Measurements from ENCODE around the gene RNF43. TPM values are rescaled to one million over a fixed set of nuclear protein-coding genes. Genes with fewer than 3 reads are reported as not detected.
A peak's percentile ranks its signal among the peaks of the same experiment; 100 is the strongest.

Gene RNF43
- total and polyA plus RNA-seq, 2 of the 13 experiments (the other 11 are each of a cell fraction or from before 2014, with no cell fraction given), result 31.0 to 53.4 TPM

DNA sequence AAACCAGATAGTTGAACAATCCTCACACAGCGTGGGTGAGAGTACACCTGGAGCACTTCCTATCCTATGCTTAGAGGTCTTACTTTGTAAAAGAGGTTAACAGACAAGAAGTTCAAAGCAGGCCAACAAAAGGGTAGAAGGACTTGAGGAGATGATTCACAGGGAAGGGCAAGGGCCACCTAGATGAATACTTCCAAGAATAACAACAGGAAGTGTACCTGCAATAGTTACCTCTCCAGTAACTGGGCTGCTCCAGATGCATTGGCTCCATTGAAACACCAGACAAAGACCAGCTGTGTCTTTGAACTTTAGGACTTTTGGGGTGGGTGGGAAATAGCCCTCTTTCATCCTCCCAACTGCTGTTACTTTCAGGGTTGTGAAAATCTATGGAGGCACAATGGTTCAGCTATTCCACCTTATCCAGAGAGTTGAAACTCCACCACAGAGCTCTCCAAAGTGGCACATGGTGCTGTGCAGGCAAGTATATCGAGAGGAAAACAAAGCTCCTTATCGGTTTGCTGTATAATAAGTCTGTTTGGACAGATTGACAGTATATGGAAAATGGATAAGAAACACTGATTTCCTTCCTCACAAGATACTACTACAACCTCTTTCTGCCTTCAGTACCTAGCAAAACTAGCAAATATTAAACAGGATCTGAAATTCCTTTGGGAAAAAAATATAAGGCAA, 22.7 kb downstream of the RNF43 start (continued):
- TF ChIP-seq, protein P1, sequence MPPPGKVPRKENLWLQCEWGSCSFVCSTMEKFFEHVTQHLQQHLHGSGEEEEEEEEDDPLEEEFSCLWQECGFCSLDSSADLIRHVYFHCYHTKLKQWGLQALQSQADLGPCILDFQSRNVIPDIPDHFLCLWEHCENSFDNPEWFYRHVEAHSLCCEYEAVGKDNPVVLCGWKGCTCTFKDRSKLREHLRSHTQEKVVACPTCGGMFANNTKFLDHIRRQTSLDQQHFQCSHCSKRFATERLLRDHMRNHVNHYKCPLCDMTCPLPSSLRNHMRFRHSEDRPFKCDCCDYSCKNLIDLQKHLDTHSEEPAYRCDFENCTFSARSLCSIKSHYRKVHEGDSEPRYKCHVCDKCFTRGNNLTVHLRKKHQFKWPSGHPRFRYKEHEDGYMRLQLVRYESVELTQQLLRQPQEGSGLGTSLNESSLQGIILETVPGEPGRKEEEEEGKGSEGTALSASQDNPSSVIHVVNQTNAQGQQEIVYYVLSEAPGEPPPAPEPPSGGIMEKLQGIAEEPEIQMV (CRISPR knock-in tag; IDR thresholded peaks at IDR 0.05; ENCODE audit: low read depth), result no peak
- TF ChIP-seq, protein P2, sequence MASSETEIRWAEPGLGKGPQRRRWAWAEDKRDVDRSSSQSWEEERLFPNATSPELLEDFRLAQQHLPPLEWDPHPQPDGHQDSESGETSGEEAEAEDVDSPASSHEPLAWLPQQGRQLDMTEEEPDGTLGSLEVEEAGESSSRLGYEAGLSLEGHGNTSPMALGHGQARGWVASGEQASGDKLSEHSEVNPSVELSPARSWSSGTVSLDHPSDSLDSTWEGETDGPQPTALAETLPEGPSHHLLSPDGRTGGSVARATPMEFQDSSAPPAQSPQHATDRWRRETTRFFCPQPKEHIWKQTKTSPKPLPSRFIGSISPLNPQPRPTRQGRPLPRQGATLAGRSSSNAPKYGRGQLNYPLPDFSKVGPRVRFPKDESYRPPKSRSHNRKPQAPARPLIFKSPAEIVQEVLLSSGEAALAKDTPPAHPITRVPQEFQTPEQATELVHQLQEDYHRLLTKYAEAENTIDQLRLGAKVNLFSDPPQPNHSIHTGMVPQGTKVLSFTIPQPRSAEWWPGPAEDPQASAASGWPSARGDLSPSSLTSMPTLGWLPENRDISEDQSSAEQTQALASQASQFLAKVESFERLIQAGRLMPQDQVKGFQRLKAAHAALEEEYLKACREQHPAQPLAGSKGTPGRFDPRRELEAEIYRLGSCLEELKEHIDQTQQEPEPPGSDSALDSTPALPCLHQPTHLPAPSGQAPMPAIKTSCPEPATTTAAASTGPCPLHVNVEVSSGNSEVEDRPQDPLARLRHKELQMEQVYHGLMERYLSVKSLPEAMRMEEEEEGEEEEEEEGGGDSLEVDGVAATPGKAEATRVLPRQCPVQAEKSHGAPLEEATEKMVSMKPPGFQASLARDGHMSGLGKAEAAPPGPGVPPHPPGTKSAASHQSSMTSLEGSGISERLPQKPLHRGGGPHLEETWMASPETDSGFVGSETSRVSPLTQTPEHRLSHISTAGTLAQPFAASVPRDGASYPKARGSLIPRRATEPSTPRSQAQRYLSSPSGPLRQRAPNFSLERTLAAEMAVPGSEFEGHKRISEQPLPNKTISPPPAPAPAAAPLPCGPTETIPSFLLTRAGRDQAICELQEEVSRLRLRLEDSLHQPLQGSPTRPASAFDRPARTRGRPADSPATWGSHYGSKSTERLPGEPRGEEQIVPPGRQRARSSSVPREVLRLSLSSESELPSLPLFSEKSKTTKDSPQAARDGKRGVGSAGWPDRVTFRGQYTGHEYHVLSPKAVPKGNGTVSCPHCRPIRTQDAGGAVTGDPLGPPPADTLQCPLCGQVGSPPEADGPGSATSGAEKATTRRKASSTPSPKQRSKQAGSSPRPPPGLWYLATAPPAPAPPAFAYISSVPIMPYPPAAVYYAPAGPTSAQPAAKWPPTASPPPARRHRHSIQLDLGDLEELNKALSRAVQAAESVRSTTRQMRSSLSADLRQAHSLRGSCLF (CRISPR knock-in tag; IDR thresholded peaks at IDR 0.05; ENCODE audit: borderline replicate concordance), result no peak
- TF ChIP-seq, protein P3, sequence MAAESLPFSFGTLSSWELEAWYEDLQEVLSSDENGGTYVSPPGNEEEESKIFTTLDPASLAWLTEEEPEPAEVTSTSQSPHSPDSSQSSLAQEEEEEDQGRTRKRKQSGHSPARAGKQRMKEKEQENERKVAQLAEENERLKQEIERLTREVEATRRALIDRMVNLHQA (CRISPR knock-in tag; IDR thresholded peaks at IDR 0.05), result no peak
- TF ChIP-seq CHD2 (IDR thresholded peaks at IDR 0.05; ENCODE audit: low read depth, low read length) (no peak), ATF7 (IDR thresholded peaks at IDR 0.05) (no peak), ATF7 (CRISPR knock-in tag; IDR thresholded peaks at IDR 0.05) (no peak), SP4 (CRISPR knock-in tag; IDR thresholded peaks at IDR 0.05) (no peak), ZBTB38 (CRISPR knock-in tag; IDR thresholded peaks at IDR 0.05) (no peak), ZNF652 (CRISPR knock-in tag; IDR thresholded peaks at IDR 0.05; ENCODE audit: borderline replicate concordance, low read depth) (no peak), RFX3 (CRISPR knock-in tag; IDR thresholded peaks at IDR 0.05) (peak; percentile 17; the same call in 1 of the 2 replicates)
- TF ChIP-seq, protein P4, sequence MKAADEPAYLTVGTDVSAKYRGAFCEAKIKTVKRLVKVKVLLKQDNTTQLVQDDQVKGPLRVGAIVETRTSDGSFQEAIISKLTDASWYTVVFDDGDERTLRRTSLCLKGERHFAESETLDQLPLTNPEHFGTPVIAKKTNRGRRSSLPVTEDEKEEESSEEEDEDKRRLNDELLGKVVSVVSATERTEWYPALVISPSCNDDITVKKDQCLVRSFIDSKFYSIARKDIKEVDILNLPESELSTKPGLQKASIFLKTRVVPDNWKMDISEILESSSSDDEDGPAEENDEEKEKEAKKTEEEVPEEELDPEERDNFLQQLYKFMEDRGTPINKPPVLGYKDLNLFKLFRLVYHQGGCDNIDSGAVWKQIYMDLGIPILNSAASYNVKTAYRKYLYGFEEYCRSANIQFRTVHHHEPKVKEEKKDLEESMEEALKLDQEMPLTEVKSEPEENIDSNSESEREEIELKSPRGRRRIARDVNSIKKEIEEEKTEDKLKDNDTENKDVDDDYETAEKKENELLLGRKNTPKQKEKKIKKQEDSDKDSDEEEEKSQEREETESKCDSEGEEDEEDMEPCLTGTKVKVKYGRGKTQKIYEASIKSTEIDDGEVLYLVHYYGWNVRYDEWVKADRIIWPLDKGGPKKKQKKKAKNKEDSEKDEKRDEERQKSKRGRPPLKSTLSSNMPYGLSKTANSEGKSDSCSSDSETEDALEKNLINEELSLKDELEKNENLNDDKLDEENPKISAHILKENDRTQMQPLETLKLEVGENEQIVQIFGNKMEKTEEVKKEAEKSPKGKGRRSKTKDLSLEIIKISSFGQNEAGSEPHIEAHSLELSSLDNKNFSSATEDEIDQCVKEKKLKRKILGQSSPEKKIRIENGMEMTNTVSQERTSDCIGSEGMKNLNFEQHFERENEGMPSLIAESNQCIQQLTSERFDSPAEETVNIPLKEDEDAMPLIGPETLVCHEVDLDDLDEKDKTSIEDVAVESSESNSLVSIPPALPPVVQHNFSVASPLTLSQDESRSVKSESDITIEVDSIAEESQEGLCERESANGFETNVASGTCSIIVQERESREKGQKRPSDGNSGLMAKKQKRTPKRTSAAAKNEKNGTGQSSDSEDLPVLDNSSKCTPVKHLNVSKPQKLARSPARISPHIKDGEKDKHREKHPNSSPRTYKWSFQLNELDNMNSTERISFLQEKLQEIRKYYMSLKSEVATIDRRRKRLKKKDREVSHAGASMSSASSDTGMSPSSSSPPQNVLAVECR (CRISPR knock-in tag; IDR thresholded peaks at IDR 0.05; ENCODE audit: borderline replicate concordance), result peak; percentile 45; the same call in 1 of the 2 replicates
- TF ChIP-seq, protein P5, sequence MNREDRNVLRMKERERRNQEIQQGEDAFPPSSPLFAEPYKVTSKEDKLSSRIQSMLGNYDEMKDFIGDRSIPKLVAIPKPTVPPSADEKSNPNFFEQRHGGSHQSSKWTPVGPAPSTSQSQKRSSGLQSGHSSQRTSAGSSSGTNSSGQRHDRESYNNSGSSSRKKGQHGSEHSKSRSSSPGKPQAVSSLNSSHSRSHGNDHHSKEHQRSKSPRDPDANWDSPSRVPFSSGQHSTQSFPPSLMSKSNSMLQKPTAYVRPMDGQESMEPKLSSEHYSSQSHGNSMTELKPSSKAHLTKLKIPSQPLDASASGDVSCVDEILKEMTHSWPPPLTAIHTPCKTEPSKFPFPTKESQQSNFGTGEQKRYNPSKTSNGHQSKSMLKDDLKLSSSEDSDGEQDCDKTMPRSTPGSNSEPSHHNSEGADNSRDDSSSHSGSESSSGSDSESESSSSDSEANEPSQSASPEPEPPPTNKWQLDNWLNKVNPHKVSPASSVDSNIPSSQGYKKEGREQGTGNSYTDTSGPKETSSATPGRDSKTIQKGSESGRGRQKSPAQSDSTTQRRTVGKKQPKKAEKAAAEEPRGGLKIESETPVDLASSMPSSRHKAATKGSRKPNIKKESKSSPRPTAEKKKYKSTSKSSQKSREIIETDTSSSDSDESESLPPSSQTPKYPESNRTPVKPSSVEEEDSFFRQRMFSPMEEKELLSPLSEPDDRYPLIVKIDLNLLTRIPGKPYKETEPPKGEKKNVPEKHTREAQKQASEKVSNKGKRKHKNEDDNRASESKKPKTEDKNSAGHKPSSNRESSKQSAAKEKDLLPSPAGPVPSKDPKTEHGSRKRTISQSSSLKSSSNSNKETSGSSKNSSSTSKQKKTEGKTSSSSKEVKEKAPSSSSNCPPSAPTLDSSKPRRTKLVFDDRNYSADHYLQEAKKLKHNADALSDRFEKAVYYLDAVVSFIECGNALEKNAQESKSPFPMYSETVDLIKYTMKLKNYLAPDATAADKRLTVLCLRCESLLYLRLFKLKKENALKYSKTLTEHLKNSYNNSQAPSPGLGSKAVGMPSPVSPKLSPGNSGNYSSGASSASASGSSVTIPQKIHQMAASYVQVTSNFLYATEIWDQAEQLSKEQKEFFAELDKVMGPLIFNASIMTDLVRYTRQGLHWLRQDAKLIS (CRISPR knock-in tag; IDR thresholded peaks at IDR 0.05), result peak; percentile 92
- TF ChIP-seq, protein P6, sequence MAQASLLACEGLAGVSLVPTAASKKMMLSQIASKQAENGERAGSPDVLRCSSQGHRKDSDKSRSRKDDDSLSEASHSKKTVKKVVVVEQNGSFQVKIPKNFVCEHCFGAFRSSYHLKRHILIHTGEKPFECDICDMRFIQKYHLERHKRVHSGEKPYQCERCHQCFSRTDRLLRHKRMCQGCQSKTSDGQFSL (CRISPR knock-in tag; IDR thresholded peaks at IDR 0.05), result no peak
